Measurements from ENCODE around the gene BCAN.

The BCAN gene

GRCh38 chr1:156681196-156681960 lies 39.5 kb downstream of the BCAN start:
- DNase-seq, result no peak

DNA sequence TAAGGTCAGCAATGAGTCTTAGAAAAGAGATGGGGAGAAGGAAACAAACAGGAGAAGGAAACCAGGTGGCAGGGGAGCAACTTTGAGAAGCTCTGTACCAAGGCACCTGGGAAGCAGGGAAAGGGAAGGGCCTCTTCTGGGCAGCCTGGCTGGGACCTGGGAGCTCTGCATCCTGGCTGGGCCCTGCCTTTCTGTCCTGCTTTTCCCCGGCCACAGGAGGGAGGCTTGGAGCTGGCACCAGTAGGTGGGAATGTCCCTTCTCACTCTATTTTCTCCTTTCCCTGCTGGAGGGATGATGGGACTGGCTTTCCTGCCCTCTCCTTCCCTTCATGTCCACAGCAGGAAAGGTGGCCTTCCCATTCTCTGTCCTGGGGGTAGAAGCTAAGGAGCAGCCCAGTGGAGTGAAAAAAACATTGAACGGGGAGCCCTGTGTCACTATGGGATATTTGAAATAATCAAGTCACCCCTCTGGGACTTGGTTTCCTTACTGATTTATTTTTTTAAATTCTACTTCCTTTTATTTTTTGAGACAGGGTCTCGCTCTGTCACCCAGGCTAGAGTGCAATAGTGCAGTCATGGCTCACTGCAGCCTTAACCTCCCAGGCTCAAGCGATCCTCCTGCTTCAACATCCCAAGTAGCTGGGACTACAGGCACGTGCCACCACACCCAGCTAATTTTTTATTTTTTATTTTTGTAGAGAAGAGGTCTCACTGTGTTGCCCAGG lies 40.4 kb downstream of the BCAN start:
- DNase-seq, result no peak

DNA sequence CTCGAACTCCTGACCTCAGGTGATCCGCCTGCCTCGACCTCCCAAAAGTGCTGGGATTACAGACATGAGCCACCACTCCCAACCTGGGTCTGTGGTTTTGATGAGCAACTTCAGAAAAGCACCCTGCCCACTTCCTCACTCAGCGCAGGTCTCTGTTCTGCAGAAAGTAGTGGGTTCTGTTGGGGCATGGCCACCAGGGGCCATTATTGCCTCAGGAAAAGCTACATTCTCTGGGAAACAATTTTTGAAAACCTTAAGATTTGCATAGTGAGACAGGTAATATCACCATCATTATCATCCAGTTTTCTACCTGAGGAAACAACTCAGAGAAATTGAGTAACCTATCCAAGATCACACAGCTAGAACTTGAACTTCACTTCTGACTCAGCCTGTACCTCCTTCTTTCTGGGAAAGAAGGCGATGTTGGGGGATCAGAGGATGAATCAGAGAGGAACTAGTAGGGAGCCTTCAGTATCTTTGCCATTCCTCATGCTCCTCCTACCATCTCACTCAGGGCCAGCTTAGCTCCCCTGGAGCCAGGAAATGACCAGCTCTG lies 42.4 kb downstream of the BCAN start:
- DNase-seq, result no peak

DNA sequence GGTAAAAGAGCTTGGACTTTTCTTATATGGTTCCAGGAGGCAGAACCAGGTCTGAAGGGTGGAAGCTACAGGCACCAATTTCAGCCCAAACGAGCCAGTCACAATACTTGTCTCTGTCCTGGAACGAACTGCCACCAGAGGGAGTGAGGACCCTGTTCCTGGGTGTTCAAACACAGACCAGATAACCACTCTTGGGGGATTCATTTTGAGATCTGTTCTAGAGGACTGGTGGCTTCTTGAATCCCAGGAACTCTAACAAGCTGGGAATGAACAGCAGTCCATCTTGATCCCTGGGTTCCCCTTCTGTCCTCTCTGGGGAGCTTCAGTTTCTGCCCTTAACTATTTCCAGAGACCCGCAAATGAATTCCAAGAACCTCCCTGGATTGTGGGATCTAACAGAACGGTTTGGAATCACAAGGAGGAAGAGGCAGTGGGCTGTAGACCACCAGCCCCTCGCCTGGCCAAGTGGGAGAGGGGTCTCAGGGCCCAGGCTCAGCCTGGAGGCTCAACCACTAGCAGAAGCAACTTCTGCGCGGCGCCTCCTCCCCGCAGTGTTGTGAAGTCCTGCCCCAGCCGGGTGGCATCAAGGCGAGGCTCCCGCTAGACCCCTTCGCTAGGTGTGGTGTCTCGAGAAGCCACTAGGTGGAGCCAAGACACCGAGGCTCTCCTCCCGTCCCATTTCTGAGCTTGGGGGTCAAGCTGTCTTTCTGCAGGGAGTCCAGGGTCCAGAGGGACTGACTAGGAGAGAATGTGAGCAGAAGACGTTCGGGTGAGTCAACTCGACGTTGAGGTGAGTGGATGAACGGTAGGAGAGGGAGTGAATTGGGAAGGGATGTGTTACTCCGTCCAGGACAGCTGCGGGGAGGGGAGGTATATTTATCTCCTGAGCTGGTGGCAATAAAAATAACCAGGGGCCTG lies 47.4 kb downstream of the BCAN start:
- DNase-seq, result peak; percentile 76

DNA sequence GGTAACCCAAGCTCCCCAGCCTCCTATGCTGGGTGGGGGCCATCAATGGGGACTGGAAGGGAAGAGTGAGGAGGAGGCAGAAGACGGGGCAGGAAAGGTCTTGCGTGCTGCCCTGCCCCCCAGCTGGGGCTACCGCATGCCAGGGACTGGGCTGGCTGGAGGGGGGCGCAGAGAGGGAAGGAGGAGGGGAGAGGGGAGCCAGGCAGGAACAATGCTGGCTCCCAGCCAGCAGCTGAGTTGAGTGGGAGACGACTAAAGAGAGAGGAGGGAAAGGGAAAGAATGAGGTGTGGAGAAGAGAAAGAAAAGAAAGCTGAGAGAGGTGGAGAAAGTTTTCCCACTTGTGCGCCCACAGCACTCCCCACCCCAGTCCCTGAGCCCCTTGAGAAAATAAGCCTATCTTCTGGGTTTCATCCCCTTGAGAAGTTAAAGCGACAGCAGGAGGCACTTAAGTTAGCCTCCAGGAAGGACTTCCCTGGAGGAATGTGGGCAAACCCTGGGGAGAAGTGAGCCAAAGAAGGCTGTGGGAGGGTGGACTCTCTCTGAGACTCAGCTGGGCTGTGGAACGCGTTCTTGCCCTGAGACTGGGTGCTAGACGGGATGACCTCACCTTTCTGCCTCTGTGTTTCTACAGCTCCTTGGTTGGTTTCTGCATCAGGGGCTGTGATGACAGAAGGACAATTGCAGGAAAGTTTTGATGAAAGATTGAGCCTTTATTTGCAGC lies 48.2 kb downstream of the BCAN start:
- no peak for DNase-seq

GRCh38 chr1:156690675-156691036 lies 48.7 kb downstream of the BCAN start:
- no peak for DNase-seq

GRCh38 chr1:156691191-156691590 lies 49.3 kb downstream of the BCAN start:
- DNase-seq, result no peak

DNA sequence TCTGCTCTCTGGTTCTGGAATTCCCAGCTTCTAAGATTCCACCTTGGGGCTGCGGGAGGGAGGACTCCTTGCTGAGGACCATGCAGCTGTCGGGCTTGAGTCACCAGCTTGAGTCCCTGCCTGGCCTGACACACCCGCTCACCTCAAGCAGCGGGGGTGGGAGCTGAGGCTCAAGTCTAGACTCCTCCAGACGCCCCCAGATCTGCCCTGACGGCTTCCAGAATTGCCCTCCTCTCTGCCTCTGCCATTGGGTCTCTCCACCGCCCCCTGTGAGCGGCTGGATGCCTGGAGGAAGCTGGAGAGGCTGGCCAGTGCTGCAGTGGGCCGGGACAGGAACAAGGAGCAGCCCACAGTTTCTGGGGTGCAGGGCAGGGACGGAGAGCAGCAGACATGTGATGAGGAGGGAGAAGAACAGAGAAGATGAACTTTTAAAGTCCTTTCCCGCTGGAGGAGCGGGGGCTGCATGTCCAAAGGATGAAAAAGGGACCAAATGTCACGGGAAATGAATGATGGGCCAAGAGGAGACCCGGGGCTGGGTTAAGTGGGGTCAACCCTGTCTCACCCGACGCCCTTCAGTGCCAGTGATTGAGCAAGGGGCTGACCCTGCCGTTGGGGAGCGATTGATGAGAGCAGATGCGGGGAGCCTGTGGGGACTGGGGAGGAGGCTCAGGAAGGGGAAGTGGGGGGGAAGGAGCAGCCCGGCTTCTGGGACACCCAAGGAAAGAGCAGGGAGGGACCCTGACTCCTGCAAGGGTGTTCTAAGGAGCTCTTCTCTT lies 49.9 kb downstream of the BCAN start:
- no peak for DNase-seq

DNA sequence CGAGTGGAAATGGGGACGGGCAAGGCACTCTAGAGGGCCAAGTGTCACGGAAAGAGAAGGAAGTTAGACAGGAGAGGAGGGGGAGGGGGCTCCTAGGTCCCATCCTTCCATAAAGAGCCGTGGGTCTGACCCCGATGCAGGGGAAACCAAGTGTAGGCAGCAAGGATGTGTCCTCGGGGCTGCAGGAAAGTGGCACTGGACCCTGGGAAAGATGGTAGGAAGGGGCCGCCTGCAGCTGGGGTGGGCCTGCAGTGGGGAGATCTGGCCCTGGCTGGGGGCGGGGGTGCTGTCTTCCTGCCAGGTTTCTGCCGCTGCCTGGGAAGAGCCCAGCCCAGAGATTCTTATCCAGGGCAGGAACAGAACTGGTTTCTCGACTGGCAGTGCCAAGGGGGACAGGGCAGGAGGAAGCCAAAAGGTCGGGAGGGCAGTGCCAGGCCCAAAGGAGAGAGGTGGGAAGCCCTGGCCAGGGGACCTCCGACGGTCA lies 50.6 kb downstream of the BCAN start:
- no peak for DNase-seq

- no peak for DNase-seq
Observed at GRCh38 chr1:156692925-156693847, 51.3 kb downstream of the BCAN start.

- DNase-seq, result no peak
Observed at GRCh38 chr1:156693848-156694689, 52.2 kb downstream of the BCAN start.

- DNase-seq, result no peak
Observed at GRCh38 chr1:156694690-156694962, 52.7 kb downstream of the BCAN start.

GRCh38 chr1:156696755-156697154 lies 54.8 kb downstream of the BCAN start:
- no peak for DNase-seq

DNA sequence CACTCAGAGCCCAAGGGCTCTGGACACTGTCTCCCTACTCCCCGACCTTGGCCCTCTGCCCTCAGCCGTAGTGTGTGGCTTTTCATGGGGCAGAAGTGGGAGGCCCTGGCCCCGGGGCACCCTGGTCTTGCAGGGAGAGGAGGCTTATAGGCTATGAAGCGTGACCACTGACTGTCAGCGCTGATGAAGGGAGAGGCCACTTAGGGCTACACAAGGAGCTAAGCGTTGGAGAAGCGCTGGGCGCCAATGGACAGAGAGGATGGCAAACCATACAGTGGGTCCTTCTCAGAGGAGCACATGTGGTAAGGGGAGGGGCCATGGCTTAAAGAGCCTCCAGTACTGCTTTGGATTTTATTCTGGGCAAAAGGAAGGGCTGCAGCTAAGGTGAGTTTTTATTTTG lies 55.6 kb downstream of the BCAN start:
- DNase-seq, result no peak

DNA sequence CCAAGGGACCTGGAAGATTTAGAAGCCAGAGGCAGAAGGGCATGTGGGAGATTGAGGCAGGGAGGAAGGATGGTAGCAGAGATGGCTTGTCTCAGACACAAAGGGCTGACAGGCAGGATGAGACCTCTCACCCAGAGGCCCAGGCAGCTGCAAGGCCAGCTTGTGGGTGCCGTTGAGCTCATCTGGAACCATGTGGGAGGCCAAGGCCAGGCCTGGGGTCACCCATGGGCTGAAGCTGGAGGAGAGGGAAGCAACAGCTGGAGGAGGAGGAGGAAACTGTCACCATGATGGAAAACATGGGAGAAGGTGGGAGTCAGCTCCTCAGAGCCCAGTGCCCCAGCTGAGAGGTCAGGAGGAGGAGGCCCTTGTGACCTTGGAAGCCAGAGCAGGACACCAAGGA lies 57.1 kb downstream of the BCAN start:
- no peak for DNase-seq

DNA sequence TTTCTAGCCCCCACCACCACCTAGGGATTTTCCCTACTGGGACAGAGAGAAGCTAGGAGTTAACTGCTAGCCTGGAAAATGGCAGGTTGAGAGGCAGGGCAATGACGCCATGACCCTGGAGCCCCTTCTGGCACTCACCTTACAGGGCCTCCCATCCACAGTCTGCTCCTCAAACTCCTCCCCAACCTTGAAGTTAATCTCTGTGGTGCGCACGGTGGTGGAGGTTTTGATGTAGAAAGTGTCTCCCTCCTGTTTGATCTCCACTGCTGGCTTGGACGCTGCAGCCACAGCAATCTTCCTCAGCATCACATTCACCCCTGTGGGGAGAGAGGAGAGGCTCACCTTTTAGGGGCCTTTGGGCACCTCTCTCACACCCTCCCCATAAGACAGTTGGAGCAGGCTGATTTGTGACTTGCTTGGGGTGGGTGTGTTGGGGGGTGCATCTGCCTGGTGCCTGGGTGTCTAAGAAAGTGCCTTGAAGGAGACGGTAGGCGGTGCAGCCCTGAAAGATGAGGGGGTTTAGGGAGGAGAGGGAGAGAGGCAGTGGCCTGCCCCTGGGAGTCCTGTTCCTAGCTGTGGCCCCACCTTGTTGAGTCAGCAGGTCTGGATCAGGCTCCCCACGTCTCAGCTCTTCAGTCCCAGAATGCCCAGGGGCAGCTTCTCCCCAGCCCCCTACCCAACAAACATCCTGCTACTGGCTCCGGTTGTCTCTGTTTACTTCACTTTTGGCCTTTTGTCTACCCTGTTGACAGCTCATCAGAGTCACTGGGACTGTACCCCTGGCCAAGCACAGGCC lies 59.0 kb downstream of the BCAN start:
- no peak for DNase-seq

DNA sequence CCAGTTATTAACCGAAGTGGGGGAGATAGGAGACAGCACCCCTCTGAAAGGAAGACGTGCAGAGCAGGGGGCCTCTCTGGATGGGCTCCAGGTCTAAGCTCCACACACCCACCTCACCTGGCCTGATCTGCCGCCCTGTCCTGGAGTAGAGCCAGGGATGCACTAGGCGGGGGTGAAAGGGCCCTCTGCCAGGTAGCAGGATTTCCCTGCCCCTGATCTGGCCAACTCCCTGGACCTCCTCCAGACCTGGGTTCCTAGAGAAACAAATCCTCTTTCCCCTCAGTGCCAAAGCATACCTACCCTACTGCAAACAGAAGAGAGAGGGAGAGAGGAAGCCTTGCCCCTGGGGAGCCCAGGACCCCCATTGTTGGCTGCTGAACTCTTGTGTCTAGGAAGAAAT lies 61.4 kb downstream of the BCAN start:
- DNase-seq, result no peak

DNA sequence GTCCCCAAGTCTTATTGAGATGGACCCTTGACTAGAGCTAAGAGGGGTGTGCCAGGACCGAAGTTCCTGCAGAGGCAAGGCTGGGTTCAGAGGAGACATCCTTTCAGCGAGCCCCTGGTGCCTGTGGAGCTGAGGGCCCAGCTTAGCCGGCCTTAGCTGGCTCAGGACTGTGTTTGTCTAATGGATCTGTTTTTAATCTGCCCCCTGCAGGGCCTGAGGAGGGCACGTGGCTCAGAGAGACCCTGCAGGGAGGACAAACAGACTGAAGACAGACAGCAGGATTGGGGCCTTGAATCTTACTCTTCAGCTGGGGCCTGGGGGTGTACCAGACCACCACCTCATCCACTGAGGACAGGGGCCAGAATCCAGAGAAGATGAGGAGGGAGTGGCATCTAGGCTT lies 61.8 kb downstream of the BCAN start:
- no peak for DNase-seq

GRCh38 chr1:156704166-156704711 lies 62.3 kb downstream of the BCAN start:
- DNase-seq, result no peak

All from activated T-cell treated with anti-CD3 and anti-CD28 coated beads, Interleukin-2, amount 50 U/mL, for 1 hour (primary cell).